Activated T-cell treated with anti-CD3 and anti-CD28 coated beads, Interleukin-2, amount 50 U/mL, for 72 hours (primary cell): ENCODE data around the gene FGF5. TPM values are rescaled to one million over a fixed set of nuclear protein-coding genes. Genes with fewer than 3 reads are reported as not detected.
"Not testable (repeated sequence)": the region's sequence is repeated elsewhere in the genome, so short reads cannot be mapped to it uniquely, and the experiment has no call there.

Experiments
- ATAC-seq, 2 donors: fragments of 150-1000 bp; cut with Tn5 transposase; replicated peaks in 1 of 2; 2 replicates each; pipeline ENCODE4 v1.10.0; 2021; ENCODE audit warnings: moderate library complexity in 2 of 2, mild to moderate bottlenecking in 1 of 2
- DNase-seq, 2 donors: peaks; one replicate each; pipeline ENCODE4 v3.0.0; 2021 to 2022; ENCODE audit warnings: mixed read lengths in 1 of 2
- H3K27ac Mint-ChIP-seq: one replicate; pipeline ENCODE4 v1.8.0; 2022; ENCODE audit warnings: mild to moderate bottlenecking, moderate library complexity, mixed read lengths
- H3K27me3 Mint-ChIP-seq: one replicate; pipeline ENCODE4 v1.8.0; 2022; ENCODE audit warnings: low read depth, mixed read lengths
- H3K36me3 Mint-ChIP-seq, 2 donors: one replicate each; pipeline ENCODE4 v1.8.0; 2022; ENCODE audit warnings: mixed read lengths in 2 of 2, mild to moderate bottlenecking in 1 of 2; ENCODE audit not compliant: insufficient read depth in 2 of 2
- H3K4me1 Mint-ChIP-seq: one replicate; pipeline ENCODE4 v1.8.0; 2022; ENCODE audit warnings: low read depth, mixed read lengths
- H3K4me3 Mint-ChIP-seq, 2 donors: one replicate each; pipeline ENCODE4 v1.8.0; 2022; ENCODE audit warnings: mild to moderate bottlenecking in 2 of 2, mixed read lengths in 2 of 2, moderate library complexity in 2 of 2
- H3K9me3 Mint-ChIP-seq, 2 donors: one replicate each; pipeline ENCODE4 v1.8.0; 2022; ENCODE audit warnings: mixed read lengths in 2 of 2
- total RNA-seq, 2 donors: library from RNA; stranded (reverse); gene quantifications; one replicate each; pipeline ENCODE4 v1.2.3, GENCODE V29; 2022

Gene FGF5
- total RNA-seq, 2 donors from 2014 or later = not detected

DNA sequence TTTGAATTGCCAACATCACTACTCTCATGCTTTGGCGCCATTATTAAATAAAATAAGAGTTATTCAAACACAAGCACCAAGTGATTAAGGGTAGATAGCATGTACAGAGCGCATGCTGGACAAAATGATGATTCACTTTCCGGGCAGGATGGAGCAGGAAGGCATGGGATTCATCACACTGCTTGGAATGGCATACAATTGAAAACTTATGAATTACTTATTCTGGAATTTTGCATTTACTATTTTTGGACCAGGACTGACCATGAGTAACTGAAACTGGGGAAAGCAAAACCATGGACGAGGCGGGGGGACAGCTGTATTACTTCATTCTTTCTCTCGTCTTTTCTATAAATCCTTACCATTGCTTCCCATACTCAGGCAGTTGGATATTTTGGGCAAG, 28.5 kb upstream of the FGF5 start:
- DNase-seq (no peak), ATAC-seq (no peak)
- no peaks in the 10 kb centered on the region for H3K4me1 Mint-ChIP-seq
- H3K9me3 Mint-ChIP-seq = no peaks in the 10 kb centered on the region
- no peak overlapping the region for H3K4me3 Mint-ChIP-seq
- no peaks in the 10 kb centered on the region for H3K36me3 Mint-ChIP-seq
- no peak overlapping the region for H3K27ac Mint-ChIP-seq
- H3K27me3 Mint-ChIP-seq = peaks cover 7% of the 10 kb centered on the region

DNA sequence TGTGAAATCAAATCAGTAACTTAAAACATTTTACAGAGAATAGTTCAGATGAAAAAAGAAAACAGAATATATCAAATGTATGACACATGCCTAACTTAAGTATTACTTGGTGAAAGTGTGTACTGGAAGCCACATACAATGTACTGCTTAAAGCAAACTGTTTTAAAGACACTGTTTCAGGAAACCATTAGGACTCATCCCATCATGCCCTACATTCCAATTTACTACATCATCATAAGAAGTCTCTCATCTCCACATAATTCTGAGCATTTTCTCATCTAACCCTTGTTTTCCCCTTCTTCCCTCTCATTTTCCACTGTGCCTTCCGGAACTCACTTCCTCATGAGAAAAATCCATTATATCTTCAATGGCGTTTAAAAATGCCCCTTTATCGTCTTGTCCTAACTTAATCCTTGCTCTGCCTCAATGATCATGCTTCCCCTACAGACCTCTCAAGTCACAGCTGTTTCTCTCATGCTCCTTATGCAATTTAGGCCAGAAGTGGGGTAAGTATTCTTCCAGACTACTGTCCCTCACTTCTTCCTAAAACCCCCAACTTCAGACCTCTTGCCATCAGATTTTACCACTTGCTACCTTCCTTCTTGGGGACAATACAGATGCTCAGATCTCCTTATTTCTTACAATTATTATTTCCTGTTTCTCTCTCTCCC, 26.8 kb upstream of the FGF5 start:
- no peaks in the 10 kb centered on the region for H3K36me3 Mint-ChIP-seq
- no peaks in the 10 kb centered on the region for H3K4me1 Mint-ChIP-seq
- no peak for ATAC-seq
- H3K4me3 Mint-ChIP-seq = no peak overlapping the region
- no peak for DNase-seq
- peaks cover 16% of the 10 kb centered on the region for H3K27me3 Mint-ChIP-seq
- H3K27ac Mint-ChIP-seq = no peak overlapping the region
- H3K9me3 Mint-ChIP-seq = no peaks in the 10 kb centered on the region

DNA sequence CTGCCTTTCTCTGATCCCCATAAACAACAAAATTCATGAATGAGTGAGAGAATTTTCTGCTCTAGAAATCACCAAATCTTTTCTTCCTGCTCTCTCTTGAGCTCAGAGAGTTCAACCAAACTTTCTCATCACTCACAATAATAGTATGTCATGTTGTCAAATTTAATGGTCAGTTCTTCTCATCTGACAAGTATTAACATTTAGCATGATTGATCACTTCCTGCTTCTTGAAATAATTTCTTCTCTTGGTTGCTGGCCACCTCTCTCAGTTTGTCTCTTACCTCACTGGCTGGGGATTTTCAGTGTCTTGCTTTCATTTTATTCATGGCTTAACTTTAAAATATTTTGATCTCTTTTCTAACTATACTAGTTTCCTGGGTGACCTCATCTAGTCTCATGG, 25.5 kb upstream of the FGF5 start:
- H3K36me3 Mint-ChIP-seq = no peaks in the 10 kb centered on the region
- ATAC-seq (no peak), DNase-seq (no peak)
- no peak overlapping the region for H3K27ac Mint-ChIP-seq
- H3K4me3 Mint-ChIP-seq = no peak overlapping the region
- no peaks in the 10 kb centered on the region for H3K4me1 Mint-ChIP-seq
- peaks cover 14% of the 10 kb centered on the region for H3K27me3 Mint-ChIP-seq
- H3K9me3 Mint-ChIP-seq = no peaks in the 10 kb centered on the region

DNA sequence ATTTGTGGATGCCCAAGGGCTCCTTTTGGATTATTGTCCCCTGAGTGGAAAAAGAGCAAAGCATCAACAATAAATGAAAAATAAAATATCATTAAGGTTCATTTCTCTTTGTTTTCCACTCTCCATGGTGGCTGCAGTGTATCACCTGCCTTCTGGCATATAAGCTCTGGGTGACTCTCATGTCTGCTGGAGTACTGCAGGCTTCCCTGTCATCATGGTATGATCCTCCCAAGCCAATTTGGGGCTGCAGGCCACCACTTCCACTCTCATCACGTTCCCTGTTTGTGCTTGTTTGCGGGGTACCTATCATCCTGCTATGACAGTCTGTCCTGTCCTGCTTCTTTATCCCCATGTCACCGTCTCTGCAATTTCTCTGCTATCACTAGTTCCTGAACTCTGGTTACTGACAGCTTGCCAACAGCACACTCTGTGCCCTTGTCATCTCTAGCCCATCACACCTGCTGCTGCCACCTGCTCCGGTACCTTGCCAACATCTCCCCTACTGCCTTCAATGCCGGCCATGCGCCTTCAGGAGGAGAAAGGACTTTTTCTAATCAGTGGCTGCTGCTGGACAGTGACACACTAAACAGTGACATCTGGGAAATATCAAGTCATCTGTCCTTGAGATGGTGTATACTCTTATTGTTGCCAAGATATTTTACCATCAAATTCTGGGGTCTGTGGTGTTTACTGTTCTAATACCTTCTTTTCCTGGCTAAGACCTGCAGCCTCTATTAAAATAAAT, 23.0 kb upstream of the FGF5 start:
- H3K27ac Mint-ChIP-seq = no peak overlapping the region
- peaks cover 16% of the 10 kb centered on the region for H3K27me3 Mint-ChIP-seq
- H3K36me3 Mint-ChIP-seq = no peaks in the 10 kb centered on the region
- H3K4me3 Mint-ChIP-seq = no peak overlapping the region
- DNase-seq (no peak), ATAC-seq (no peak)
- no peaks in the 10 kb centered on the region for H3K4me1 Mint-ChIP-seq
- H3K9me3 Mint-ChIP-seq = no peaks in the 10 kb centered on the region

DNA sequence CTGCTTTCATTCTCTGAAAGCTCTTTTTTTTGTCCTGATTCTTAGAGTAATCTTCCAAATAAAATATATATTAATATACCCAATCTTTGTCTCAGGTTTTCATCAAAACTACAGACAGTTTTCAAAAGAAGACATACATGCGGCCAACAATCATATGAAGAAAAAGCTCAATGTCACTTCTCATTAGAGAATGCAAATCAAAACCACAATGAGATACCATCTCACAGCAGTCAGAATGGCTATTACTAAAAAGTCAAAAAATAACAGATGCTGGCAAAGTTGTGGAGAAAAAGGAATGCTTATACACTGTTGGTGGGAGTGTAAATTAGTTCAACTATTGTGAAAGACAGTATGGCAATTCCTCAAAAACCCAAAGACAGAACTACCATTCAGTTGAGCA, 19.0 kb upstream of the FGF5 start:
- H3K36me3 Mint-ChIP-seq, DNase-seq, ATAC-seq, H3K4me3 Mint-ChIP-seq, H3K9me3 Mint-ChIP-seq, H3K4me1 Mint-ChIP-seq, H3K27ac Mint-ChIP-seq: not testable (repeated sequence)
- H3K27me3 Mint-ChIP-seq = peaks cover 22% of the 10 kb centered on the region

DNA sequence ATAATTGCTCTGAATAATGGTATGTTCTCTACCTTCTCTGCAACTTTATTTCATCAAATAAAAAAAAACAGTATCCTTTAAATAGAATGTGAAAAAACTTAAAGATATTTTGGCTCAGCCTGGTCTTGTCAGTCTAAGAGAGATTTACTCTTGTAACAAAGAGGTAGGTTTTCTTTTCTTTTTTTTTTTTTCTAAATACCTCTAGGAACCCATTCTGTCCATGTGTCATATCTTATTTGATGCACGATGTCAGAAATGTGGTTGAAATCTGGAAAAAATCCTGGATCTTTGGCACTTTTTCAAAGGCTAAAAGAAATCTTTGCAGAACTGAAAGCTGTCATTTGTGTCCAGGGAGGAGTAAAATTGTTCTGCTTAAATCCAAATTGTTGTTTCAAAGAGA, 17.3 kb upstream of the FGF5 start:
- H3K4me3 Mint-ChIP-seq = no peak overlapping the region
- no peak for ATAC-seq
- H3K4me1 Mint-ChIP-seq = no peaks in the 10 kb centered on the region
- H3K36me3 Mint-ChIP-seq = no peaks in the 10 kb centered on the region
- peaks cover 13% of the 10 kb centered on the region for H3K27me3 Mint-ChIP-seq
- no peak overlapping the region for H3K27ac Mint-ChIP-seq
- no peak for DNase-seq
- H3K9me3 Mint-ChIP-seq = no peaks in the 10 kb centered on the region

DNA sequence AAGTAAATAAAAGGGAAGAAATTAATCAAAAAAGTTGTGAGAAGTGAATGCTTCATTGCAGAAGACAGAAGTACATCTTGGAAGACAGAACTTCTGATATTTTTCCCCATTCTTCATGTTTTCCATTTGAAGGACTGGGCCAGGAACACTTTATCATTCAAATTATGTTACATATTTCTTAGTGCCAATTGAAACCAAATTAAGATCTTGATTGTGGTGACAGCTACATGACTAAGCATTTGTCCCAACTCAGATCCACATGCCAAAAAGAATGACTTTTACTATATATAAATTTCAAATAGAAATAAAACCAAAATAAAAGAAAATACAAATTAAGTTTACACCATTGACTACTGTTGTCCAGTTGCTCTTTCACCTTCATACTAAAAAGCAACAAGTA, 14.0 kb upstream of the FGF5 start:
- DNase-seq (no peak), ATAC-seq (no peak)
- Mint-ChIP-seq H3K4me1 (no peaks in the 10 kb centered on the region), H3K27ac (no peak overlapping the region), H3K36me3 (no peaks in the 10 kb centered on the region), H3K9me3 (no peaks in the 10 kb centered on the region), H3K27me3 (peaks cover 25% of the 10 kb centered on the region), H3K4me3 (no peak overlapping the region)

DNA sequence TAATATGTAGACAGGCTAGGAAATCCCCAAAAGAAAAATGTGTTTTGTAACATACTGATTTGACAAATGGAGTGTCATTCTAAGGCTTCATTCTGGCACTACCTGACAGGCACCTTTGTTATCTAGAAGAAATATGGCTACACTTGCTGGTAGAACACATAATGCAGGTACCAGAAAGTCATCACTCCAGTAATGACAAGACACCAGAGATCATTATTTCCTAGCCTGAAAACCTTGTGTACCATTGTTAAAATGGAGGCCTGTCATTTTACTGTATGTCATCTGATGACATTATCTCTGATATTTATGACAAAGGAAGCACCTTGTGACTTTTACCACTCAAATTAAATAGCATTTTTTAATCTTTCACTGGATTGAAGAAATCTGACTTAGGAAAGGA, 13.5 kb upstream of the FGF5 start:
- peaks cover 25% of the 10 kb centered on the region for H3K27me3 Mint-ChIP-seq
- no peak for DNase-seq
- no peak for ATAC-seq
- H3K4me1 Mint-ChIP-seq = no peaks in the 10 kb centered on the region
- no peaks in the 10 kb centered on the region for H3K9me3 Mint-ChIP-seq
- H3K4me3 Mint-ChIP-seq = no peak overlapping the region
- H3K27ac Mint-ChIP-seq = no peak overlapping the region
- no peaks in the 10 kb centered on the region for H3K36me3 Mint-ChIP-seq

DNA sequence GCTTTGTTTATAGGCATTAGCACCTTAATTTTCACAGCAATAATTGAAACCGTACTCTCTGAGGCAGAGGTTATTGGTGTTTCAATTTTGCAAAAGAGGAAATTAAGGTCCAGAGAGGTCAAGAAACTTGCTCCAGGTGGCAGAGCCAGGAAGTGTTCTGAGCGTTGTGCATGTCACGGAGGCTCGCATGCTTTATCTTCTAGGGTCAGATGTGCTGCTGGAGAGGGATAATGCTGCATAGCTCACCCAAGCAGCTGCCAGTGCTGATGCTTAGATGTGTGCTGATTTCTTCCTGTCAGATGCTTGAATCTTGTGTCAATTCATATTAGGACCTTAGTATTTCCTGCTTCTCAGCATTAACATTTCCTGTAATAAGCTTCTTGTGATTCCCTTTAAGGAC, 13.0 kb upstream of the FGF5 start:
- Mint-ChIP-seq H3K27me3 (peaks cover 25% of the 10 kb centered on the region), H3K36me3 (no peaks in the 10 kb centered on the region), H3K4me3 (no peak overlapping the region), H3K4me1 (no peaks in the 10 kb centered on the region), H3K9me3 (no peaks in the 10 kb centered on the region), H3K27ac (no peak overlapping the region)
- DNase-seq = no peak
- ATAC-seq = no peak

DNA sequence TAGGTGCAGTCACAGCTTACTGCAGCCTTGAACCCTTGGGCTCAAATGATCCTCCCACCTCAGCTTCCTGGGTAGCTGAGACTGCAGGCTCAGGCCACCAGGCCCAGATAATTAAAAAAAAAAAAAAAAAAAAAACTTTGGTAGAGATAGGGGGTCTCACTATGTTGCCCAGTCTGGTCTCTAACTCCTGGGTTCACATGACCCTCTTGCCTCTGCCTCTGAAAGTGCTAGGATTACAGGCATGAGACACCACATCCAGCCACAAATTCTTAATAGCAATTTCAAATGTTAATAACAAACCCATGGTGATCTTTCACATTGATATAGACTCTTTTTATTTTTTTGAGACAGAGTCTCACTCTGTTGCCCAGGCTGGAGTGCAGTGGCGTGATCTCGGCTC, 12.3 kb upstream of the FGF5 start:
- Mint-ChIP-seq H3K4me3 (no peak overlapping the region), H3K36me3 (no peaks in the 10 kb centered on the region), H3K9me3 (no peaks in the 10 kb centered on the region), H3K27ac (no peak overlapping the region), H3K27me3 (peaks cover 26% of the 10 kb centered on the region), H3K4me1 (no peaks in the 10 kb centered on the region)
- ATAC-seq = no peak
- no peak for DNase-seq

DNA sequence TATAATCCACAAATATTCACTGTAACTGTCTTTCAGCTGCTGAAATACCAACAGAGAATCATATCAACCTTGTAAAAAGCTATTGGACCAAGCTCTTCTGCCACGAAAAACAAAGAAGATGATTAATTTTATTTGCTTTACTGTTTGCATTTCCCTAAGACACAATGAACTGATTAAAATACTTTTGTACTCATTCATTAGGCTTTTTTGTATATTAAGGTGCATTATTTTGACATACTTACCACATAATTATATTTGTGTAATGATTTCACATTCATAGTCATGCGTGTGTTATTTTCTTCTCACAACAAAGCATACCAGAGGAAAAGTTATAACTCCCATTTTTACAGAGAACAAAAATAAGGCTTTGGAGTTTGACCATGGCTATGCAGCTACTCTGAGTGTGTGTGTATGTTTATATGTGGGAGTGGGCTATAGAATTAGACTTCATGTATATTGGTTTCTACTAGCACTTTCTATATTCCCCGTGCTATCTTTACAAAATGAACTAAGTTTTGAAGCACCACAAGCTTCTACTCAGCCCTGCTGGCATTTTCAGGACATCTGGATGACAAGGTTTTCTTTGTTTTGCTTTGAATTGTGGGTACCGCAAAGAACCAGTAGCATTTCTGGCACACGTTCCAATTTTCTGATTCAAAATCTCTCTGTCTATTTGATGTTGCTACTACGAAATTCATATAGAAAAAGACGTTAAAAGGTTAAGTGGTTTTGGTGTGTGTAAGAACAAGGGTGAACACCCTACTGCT, 11.0 kb upstream of the FGF5 start:
- Mint-ChIP-seq H3K36me3 (no peaks in the 10 kb centered on the region), H3K9me3 (no peaks in the 10 kb centered on the region), H3K4me3 (no peak overlapping the region), H3K27me3 (peaks cover 31% of the 10 kb centered on the region), H3K27ac (no peak overlapping the region), H3K4me1 (no peaks in the 10 kb centered on the region)
- ATAC-seq (no peak), DNase-seq (no peak)

DNA sequence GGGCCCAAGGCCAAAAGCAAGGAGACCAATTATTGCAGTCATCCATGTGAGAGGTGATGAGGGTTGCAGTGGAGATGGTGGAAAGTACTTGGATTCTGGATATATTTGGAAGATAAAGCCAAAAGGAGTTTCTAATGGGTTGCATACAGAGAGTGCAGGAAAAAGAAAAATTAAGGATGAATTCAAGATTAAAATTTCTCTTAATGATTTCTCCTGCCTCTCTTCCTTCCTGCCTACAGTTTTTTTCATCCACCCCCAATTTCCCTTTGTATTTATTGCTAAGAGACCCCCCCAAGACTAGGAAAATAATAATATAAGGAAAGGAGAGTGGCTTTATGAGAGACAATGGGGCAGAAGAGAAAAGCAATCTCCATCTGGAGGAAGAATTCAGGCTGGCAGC, 8.6 kb upstream of the FGF5 start:
- H3K36me3 Mint-ChIP-seq = no peaks in the 10 kb centered on the region
- no peaks in the 10 kb centered on the region for H3K4me1 Mint-ChIP-seq
- H3K27ac Mint-ChIP-seq = no peak overlapping the region
- ATAC-seq (no peak), DNase-seq (no peak)
- no peaks in the 10 kb centered on the region for H3K9me3 Mint-ChIP-seq
- peaks cover 42% of the 10 kb centered on the region for H3K27me3 Mint-ChIP-seq
- H3K4me3 Mint-ChIP-seq = no peak overlapping the region

DNA sequence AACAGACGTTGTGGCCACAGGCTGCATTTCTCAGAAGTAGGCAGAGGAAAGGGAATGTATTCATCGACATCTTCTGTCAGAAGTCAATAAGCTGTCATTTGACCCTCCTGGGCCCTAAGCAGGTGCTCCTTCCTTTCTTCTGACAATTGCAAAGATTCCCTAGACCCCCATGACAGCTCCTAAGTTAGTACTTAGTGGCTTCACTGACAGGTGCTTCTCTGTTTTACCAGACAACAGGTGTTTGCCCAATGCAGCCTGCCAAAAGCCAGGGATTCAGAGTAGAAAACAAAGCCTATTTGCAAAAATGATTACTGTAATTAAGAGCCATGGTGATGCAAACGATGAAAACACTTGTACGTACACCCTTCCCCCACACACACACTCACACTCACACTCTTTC, 7.5 kb upstream of the FGF5 start:
- DNase-seq = no peak
- no peaks in the 10 kb centered on the region for H3K9me3 Mint-ChIP-seq
- peaks cover 53% of the 10 kb centered on the region for H3K27me3 Mint-ChIP-seq
- ATAC-seq = no peak
- H3K36me3 Mint-ChIP-seq = no peaks in the 10 kb centered on the region
- no peak overlapping the region for H3K27ac Mint-ChIP-seq
- H3K4me1 Mint-ChIP-seq = peaks cover 2% of the 10 kb centered on the region
- H3K4me3 Mint-ChIP-seq = no peak overlapping the region
